ENCODE measurements around the gene TRIM31.

Gene TRIM31

DNA sequence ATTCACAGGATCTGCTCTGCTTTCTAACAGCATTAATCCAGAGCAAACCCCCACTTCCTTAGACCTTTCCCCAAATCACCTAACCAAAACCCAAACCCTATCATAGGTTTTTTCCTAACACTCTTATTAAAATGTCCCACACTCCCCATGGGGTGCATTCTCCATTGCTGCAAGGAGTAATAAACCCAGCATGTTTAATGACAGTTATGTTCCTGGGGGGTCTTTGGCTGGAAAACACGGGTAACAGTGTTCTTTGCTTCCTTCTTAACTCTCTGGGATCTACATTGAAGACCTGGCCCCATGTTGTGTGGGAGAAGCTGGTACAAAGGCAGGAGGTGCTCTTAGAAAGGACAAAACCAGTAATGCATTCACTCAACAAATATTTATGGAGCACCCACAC lies 16.1 kb downstream of the TRIM31 start:
- TF ChIP-seq, protein P1, sequence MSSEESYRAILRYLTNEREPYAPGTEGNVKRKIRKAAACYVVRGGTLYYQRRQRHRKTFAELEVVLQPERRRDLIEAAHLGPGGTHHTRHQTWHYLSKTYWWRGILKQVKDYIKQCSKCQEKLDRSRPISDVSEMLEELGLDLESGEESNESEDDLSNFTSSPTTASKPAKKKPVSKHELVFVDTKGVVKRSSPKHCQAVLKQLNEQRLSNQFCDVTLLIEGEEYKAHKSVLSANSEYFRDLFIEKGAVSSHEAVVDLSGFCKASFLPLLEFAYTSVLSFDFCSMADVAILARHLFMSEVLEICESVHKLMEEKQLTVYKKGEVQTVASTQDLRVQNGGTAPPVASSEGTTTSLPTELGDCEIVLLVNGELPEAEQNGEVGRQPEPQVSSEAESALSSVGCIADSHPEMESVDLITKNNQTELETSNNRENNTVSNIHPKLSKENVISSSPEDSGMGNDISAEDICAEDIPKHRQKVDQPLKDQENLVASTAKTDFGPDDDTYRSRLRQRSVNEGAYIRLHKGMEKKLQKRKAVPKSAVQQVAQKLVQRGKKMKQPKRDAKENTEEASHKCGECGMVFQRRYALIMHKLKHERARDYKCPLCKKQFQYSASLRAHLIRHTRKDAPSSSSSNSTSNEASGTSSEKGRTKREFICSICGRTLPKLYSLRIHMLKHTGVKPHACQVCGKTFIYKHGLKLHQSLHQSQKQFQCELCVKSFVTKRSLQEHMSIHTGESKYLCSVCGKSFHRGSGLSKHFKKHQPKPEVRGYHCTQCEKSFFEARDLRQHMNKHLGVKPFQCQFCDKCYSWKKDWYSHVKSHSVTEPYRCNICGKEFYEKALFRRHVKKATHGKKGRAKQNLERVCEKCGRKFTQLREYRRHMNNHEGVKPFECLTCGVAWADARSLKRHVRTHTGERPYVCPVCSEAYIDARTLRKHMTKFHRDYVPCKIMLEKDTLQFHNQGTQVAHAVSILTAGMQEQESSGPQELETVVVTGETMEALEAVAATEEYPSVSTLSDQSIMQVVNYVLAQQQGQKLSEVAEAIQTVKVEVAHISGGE (tag by site-specific recombination; conservative IDR thresholded peaks at IDR 0.05; ENCODE audit: low read depth) = no peak
- no peak for TF ChIP-seq ZBTB48 (tag by site-specific recombination; IDR thresholded peaks at IDR 0.05)
- no peak for TF ChIP-seq ZNF292 (tag by site-specific recombination; IDR thresholded peaks at IDR 0.05; ENCODE audit: borderline replicate concordance, low read depth)
- TF ChIP-seq ZNF621 (tag by site-specific recombination; IDR thresholded peaks at IDR 0.05) = no peak
- peak; percentile 44; the same call in 1 of the 2 replicates for TF ChIP-seq ZFHX2 (tag by site-specific recombination; conservative IDR thresholded peaks at IDR 0.05)
- no peak for TF ChIP-seq ZNF211 (tag by site-specific recombination; IDR thresholded peaks at IDR 0.05; ENCODE audit: low read depth)
- TF ChIP-seq, protein P2, sequence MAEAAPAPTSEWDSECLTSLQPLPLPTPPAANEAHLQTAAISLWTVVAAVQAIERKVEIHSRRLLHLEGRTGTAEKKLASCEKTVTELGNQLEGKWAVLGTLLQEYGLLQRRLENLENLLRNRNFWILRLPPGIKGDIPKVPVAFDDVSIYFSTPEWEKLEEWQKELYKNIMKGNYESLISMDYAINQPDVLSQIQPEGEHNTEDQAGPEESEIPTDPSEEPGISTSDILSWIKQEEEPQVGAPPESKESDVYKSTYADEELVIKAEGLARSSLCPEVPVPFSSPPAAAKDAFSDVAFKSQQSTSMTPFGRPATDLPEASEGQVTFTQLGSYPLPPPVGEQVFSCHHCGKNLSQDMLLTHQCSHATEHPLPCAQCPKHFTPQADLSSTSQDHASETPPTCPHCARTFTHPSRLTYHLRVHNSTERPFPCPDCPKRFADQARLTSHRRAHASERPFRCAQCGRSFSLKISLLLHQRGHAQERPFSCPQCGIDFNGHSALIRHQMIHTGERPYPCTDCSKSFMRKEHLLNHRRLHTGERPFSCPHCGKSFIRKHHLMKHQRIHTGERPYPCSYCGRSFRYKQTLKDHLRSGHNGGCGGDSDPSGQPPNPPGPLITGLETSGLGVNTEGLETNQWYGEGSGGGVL (tag by site-specific recombination; IDR thresholded peaks at IDR 0.05) = no peak
- no peak for TF ChIP-seq ZNF202 (tag by site-specific recombination; IDR thresholded peaks at IDR 0.05; ENCODE audit: borderline replicate concordance)
- TF ChIP-seq ZIC2 (tag by site-specific recombination; IDR thresholded peaks at IDR 0.05) = peak; percentile 98
- no peak for TF ChIP-seq ZNF354C (tag by site-specific recombination; IDR thresholded peaks at IDR 0.05; ENCODE audit: borderline replicate concordance, low read depth)
- no peak for TF ChIP-seq ZNF114 (tag by site-specific recombination; IDR thresholded peaks at IDR 0.05)
- TF ChIP-seq GLIS1 (tag by site-specific recombination; IDR thresholded peaks at IDR 0.05) = peak; percentile 90
- TF ChIP-seq, protein P3, sequence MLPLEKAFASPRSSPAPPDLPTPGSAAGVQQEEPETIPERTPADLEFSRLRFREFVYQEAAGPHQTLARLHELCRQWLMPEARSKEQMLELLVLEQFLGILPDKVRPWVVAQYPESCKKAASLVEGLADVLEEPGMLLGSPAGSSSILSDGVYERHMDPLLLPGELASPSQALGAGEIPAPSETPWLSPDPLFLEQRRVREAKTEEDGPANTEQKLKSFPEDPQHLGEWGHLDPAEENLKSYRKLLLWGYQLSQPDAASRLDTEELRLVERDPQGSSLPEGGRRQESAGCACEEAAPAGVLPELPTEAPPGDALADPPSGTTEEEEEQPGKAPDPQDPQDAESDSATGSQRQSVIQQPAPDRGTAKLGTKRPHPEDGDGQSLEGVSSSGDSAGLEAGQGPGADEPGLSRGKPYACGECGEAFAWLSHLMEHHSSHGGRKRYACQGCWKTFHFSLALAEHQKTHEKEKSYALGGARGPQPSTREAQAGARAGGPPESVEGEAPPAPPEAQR (tag by site-specific recombination; IDR thresholded peaks at IDR 0.05) = no peak
- CTCF ChIA-PET = interaction anchor here (0.6 to 1.1 kb wide), 4 partner anchors 9 to 467 kb away, joined by 3 to 4 read pairs (median 4); no protein-coding TSS in a partner anchor
- Histone ChIP-seq H3K27ac (ENCODE audit: extremely low read depth, low read depth, low read length) (no peak overlapping the region), H3K36me3 (ENCODE audit: control insufficient read depth in 2 of 2, insufficient read depth in 1 of 2, low read length in 2 of 2) (no peaks in the 10 kb centered on the region), H3K4me3 (ENCODE audit: low read depth, low read length) (no peak overlapping the region), H3K4me1 (ENCODE audit: control insufficient read depth, insufficient read depth, low read length) (peaks cover 10% of the 10 kb centered on the region), H3K9me3 (ENCODE audit: control insufficient read depth, insufficient read depth, low read depth, low read length) (no peaks in the 10 kb centered on the region)
- POLR2A ChIA-PET = interaction anchor here (0.9 kb wide), 1 partner anchor 27 kb away, joined by 3 read pairs; no protein-coding TSS in a partner anchor

DNA sequence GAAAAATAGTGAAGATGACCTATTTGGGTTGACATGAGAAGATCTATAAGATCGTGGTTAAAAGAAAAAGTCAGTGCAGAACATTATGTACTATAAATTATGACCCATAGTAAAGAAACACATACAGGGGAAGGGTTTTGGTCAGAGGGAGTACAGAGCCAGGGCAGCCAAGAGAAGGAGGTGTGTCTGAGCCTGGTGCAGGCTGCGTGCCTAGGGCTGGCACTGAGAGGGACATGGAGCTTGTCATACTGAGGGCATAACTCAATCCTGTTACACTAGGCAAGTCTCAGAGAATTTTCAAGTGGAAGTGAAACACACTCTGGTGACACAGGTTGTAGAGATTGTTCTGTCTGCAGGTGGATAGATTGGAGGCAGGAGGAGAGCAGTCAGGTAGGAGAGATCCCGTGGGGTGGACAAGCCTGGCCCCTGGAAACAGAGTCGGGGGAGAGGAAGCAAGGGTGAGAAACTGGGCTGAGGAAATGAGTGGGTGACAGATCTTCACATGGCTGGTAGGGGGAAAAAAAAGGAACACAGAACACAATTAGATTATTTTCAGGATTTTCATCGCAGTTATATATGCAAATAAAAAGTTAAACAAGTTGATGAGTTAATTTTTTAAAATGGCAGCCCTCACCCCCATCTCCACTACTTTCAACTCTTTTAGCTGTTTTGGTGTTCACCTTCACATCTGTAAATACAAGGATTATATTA lies 18.8 kb downstream of the TRIM31 start:
- CTCF ChIA-PET = interaction anchor here (0.6 to 2.6 kb wide), 8 partner anchors 8 to 81 kb away, joined by 3 to 10 read pairs (median 4); no protein-coding TSS in a partner anchor
- H3K27ac ChIP-seq (ENCODE audit: extremely low read depth, low read depth, low read length) = no peak overlapping the region
- H3K4me1 ChIP-seq (ENCODE audit: control insufficient read depth, insufficient read depth, low read length) = peaks cover 11% of the 10 kb centered on the region
- POLR2A ChIA-PET = no interaction called here
- H3K4me3 ChIP-seq (ENCODE audit: low read depth, low read length) = no peak overlapping the region
- H3K36me3 ChIP-seq (ENCODE audit: control insufficient read depth in 2 of 2, insufficient read depth in 1 of 2, low read length in 2 of 2) = no peaks in the 10 kb centered on the region
- TF ChIP-seq OVOL3 (tag by site-specific recombination; IDR thresholded peaks at IDR 0.05) (no peak), KLF16 (tag by site-specific recombination; IDR thresholded peaks at IDR 0.05) (no peak)
- H3K9me3 ChIP-seq (ENCODE audit: control insufficient read depth, insufficient read depth, low read depth, low read length) = no peaks in the 10 kb centered on the region
